Measurements from ENCODE around the gene CCDC7. TPM values are rescaled to one million over a fixed set of nuclear protein-coding genes. Genes with fewer than 3 reads are reported as not detected.

Gene CCDC7
- 9.3 and 13.1 TPM in 2 replicates for total RNA-seq

DNA sequence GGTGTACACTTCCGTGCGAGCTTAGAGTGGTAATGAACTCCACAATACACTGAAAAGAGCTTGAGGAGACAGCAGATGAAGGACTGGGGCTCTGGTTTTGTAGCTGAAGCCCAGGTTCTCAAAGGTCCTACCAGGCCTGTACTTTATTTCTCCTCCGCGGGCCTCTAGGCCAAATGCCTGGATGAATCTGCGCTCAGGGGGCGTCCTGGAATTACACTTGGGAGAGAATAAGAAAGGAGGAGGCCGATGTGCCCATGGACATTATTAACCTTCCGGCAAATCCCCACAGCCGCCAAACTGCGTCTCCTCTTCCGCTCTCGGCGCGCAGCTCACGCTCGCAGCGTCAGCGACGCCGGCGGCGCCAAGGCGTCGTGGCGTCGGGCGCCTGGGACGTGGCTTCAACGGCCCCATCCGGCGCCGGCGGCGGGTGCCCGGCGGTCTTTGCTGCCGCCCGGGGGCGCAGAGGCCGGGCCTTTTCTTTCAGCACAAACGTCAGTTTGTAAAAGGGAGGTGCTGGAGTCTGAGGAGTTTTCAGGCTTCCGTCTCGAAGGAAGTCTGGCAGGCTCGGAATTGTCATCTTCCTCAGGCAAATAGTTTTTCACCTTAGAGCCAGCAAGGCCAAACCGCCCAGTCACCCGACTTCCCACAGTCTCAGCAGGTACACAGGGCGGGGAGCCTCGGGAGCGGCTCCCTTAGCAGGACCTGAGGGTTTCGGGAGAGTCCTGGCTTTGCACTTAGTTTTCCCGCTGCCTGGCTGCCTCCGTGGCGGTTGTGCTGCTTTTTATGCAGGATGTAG lies at the start of gene CCDC7:
CCDC7 (plus strand) TSS at position 401 of the 796 bp plus-strand sequence. CDS start 5,503 bp downstream, outside the sequence.

Other genes starting within 250 kb of the CCDC7 start
- 14.7 and 19.8 TPM in 2 replicates for gene EPC1, start 99.0 kb upstream of the CCDC7 start, total RNA-seq